Hematopoietic multipotent progenitor cell (in vitro differentiated cells): Measurements from ENCODE around the gene DDX56. TPM values are rescaled to one million over a fixed set of nuclear protein-coding genes. Genes with fewer than 3 reads are reported as not detected.
A peak's percentile ranks its signal among the peaks of the same experiment; 100 is the strongest.

Experiments used
- DNase-seq, 3 donors: peaks; one replicate each; pipeline ENCODE4 v3.0.0-alpha.2; 2011 to 2015; ENCODE audit warnings: low read depth in 2 of 3, low spot score in 2 of 3
- total RNA-seq: library from RNA; depleted of rRNA; stranded (reverse); fragments of >200 nt; gene quantifications from one replicate; pipeline ENCODE4 v1.2.3, GENCODE V29; 2012

DDX56 gene
- total RNA-seq = 69.5 TPM

GRCh38 chr7:44573464-44574286 is at the start of gene DDX56:
DDX56 (minus strand) TSS chr7:44573908; CDS start chr7:44573895, 13 bp downstream.
- DNase-seq = peak; percentile 84 to 94 (median 91)

GRCh38 chr7:44622342-44623151 is 48.8 kb upstream of the DDX56 start:
- no peak for DNase-seq

- DNase-seq = no peak
These were observed 48.0 kb upstream of the DDX56 start for GRCh38 chr7:44621750-44622103.

- no peak for DNase-seq
These were observed 47.5 kb upstream of the DDX56 start for GRCh38 chr7:44621034-44621749.

- no peak for DNase-seq
These were observed 45.0 kb upstream of the DDX56 start for GRCh38 chr7:44618753-44619152.

- DNase-seq = no peak
These were observed 44.3 kb upstream of the DDX56 start for GRCh38 chr7:44618045-44618444.

GRCh38 chr7:44617225-44617890 is 43.6 kb upstream of the DDX56 start:
- no peak for DNase-seq

GRCh38 chr7:44616545-44616944 is 42.8 kb upstream of the DDX56 start:
- no peak for DNase-seq

- no peak for DNase-seq
These were observed 42.1 kb upstream of the DDX56 start for GRCh38 chr7:44615793-44616192.

- DNase-seq = peak in 2 of 3 donors; percentile 72 to 83
These were observed 41.5 kb upstream of the DDX56 start for GRCh38 chr7:44615149-44615611.

- no peak for DNase-seq
These were observed 36.1 kb upstream of the DDX56 start for GRCh38 chr7:44609829-44610228.

GRCh38 chr7:44608916-44609648 is 35.4 kb upstream of the DDX56 start:
- peak in 1 of 3 donors; percentile 29 for DNase-seq

- no peak for DNase-seq
These were observed 33.7 kb upstream of the DDX56 start for GRCh38 chr7:44607141-44608068.

- peak; percentile 98 to 100 (median 99) for DNase-seq
These were observed 32.8 kb upstream of the DDX56 start, which contains the start of gene OGDH for GRCh38 chr7:44606341-44607140. OGDH (plus strand) TSS chr7:44606627; CDS start chr7:44624344, 17,717 bp downstream.

GRCh38 chr7:44604941-44605340 is 31.2 kb upstream of the DDX56 start:
- DNase-seq = no peak

- no peak for DNase-seq
These were observed 29.5 kb upstream of the DDX56 start for GRCh38 chr7:44603193-44603592.

- no peak for DNase-seq
These were observed 28.8 kb upstream of the DDX56 start for GRCh38 chr7:44602576-44602910.

- no peak for DNase-seq
These were observed 25.5 kb upstream of the DDX56 start for GRCh38 chr7:44599222-44599621.
